ENCODE measurements around the gene GLRX5.

- TF ChIP-seq CTCF (conservative IDR thresholded peaks at IDR 0.05; ENCODE audit: low read depth, low read length) (no peak), EZH2 (IDR thresholded peaks at IDR 0.05; ENCODE audit: borderline replicate concordance, low read depth, low read length, poor library complexity, severe bottlenecking) (no peak)
Measured at GRCh38 chr14:95496111-95496681, 38.7 kb upstream of the GLRX5 start.
